Stimulated activated CD4-positive, alpha-beta T cell treated with anti-CD3 and anti-CD28 coated beads, TNF-alpha, amount 100 ng/mL, for 24 hours (primary cell): Measurements from ENCODE around the gene IGF2R.

Experiments used
- DNase-seq, 3 experiments: peaks; one replicate each; pipeline ENCODE4 v3.0.0-alpha.2; 2020; ENCODE audit warnings: low read depth in 3 of 3

IGF2R gene

DNA sequence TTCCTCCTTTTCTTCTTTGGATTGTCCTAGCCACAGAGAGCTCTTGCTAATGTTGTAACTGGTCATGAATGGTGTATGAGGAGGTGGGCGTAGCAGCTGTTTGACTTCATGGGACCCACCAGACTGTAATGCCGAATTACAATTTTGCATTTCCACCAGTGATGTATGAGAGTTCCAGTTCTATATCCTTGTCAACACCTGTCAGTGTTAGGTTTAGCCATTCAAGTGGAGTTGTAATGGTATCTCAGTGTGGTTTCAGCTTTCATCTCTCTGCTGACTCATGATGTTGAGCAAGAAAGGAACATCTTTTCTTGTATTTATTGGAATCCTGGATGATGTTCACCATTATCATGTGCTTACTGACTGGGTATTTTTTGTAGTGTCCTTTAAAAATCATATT is 5.1 kb downstream of the IGF2R start:
- no peak for DNase-seq

DNA sequence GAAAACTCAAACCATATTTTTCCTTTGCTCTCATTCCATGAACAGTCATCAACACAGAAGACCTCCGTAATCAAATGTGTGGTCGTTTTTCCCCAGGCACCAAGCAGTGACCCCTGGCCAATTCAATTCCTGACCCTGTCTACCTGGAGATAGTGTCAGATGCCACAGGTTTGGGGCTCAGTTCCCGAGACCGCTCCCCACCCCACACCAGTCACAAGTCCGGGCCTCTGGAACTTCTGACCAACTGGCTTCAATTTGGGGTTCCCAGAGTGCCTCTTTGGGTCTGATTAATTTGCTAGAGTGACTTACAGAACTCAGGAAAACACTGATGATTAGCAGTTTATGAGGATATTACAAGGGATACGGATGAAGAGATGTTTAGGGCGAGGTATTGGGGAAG is 6.0 kb downstream of the IGF2R start:
- DNase-seq, result no peak

DNA sequence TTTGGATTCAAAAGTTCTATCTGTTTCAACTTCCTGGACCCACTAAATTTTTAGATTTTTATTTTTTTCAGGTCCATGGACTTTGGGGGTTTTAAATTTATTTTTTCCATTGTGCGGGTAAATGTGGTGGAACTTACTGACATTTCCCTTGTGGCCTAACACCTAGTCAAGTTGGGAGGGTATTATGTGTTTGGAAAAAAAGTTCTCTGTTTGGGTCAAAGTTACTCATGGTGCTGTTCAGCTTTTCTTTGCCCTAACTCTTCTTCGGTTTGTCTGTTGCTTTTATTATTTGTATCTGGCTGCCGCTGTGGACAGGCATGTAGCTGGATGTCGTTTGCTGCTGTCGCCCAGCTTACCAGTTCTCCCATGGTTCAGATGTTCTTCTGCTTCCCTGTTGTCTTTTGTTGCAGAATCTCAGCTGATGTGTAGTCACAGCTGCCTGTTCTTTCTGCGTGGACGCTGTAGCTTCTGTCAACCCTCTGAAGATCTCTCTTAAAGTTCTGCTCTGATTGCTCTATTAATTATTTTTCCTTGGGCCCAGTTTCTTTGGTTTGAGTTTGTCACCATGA is 7.9 kb downstream of the IGF2R start:
- no peak for DNase-seq

DNA sequence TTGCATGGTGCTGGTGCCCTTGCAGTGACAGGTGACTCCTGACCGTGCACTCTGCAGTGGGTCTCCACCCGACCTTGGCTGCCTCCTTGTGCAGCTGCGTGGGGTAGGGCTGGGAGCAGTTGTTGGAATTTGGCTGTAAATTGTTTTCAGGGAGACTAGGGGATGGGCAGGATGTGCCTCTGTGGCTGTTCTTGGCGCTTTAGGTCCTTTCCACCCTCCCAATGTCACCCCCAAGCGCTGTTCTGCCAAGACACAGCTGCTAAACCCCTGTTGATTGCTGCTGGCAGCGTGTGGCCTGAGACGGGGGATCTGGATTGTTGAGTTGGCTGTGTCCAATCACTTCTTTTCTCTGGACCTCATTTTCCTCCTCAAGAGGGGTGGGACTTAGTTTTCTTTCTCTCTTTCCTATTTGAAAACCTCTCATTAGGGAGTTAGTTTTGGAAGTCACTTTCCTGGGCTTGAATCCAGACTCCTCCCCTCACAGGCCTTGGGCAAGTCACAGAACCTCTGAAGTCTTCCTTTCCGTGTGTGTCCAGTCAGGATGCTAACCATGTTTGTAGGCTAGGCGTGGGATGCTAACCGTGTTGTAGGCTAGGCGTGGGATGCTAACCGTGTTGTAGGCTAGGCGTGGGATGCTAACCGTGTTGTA is 8.5 kb downstream of the IGF2R start:
- no peak for DNase-seq

DNA sequence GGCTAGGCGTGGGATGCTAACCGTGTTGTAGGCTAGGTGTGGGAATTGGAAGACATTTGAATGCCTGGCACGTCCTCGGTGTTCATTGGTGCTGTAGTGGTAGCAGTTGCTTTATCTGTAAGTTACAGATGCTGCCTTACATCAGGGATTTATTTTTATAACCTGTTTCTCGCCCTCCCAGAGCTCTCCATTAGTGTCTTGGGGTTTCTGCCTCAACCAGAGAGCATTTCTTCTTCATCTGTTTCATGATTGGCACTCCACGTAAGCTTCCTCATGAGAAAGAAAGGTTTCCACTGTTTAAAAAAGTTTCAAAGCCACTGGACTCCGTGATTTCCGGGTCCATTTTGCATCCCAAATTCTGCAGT is 9.0 kb downstream of the IGF2R start:
- no peak for DNase-seq

DNA sequence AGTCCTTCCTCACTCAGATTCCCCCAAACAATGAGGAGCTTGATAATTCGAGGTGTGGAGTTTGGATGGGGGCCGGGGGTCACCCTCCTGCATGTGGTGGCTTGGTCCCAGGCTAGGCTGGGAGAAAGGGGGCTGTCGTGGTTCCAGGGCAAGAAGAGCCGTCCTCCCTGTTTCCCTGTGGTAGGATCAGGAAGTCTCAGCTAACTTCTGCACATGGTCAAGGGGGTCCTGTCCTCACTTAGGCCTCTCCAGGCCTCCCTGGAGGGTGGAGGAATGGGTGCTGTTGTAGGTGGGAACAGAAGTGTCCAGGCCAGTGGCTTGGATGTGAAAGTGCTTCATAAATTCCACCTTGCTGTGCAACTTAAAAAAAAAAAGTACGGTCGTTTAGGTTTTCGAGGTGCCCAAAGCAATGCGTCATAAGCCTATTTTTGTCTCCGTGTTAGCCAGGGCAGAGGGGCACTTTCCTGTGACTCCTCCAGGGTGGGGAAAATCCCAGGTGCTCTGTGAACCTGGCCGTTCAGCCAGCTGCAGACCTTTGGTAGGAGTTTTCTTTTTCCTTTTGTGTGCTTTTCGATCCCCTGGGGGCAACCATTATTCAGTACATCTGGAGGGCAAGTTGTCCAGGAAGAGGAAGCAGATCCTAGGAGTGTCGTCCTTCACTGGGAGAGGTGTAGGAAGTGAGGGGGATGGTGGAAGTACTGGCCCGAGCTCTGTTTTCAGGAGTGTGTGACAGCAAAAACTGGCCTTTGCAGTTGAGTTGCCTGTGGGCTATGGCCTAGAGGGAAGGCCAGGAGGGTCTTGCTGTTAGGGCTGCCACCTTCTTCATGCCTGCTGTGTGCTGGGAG is 9.6 kb downstream of the IGF2R start:
- peak in 1 of 3 experiments; percentile 48 for DNase-seq

DNA sequence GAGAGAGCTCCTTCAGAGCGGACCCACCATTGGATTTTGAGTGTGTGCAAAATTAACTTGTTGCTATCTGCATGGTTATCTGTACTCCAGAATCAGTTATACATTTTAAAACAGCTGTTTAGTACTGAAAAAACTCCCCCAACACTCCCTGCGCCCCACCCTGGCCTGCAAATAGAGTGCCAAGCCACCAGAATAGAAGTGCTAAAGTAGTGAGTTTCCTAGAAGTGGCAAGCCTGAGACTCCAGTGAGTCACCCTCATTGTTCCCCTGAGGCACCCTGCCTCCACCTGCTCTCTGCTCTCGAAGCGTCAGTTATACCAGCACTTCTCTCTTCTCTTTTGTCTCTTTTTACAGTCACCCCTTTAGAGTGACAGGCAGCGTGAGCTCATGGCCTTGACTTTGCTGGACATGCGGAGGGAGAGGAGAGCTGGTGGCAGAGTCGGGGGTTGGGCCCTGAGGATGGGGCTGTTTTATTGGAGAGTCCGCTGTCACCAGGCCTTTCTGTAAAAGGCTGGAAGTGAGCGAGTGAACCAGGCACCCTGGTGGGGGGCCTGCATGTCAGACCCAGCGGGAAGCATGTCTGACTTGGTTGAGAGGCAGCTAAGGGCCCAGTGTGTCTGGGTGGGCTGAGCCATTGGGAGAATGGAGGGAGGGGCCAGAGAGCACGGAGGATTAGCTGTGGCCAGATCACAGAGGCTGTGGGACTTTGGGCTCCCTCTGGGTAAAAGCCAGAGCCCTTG is 10.4 kb downstream of the IGF2R start:
- peak; percentile 42 to 66 (median 46) for DNase-seq

DNA sequence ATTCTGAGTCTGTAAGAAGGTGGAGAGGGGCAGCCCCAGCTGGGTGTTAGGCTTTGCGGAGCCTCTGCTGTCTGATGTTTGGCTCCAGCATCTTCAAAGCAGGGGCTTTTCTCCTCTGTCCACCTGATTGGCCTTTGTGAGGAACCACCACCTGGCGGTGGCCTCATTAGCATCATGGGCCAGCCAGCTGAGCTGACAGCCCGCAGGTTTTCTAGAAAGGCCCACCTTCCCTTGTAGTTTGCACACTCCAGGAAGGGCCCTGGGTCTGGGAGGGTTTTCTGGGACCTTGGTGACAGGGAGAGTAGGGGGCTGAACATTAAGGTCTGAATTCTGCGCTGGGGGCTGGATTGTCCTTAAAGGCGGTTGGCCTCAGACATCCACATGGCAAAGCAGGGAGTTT is 11.6 kb downstream of the IGF2R start:
- DNase-seq, result no peak

DNA sequence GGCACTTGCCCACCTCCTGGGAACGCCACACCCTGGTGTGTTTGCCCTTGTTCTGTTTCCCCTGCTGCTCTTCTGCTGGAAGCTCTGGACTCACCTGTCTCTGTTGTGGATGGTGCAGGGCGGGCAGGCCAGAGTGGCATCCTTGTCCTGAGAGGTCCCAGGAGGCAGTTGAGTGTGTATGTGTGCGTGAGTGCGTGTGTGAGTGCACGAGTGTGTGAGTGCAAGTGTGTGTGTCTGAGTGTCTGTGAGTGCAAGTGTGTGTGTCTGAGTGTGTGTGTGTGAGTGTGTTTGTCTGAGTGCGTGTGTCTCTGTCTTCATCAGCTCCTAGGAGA is 12.2 kb downstream of the IGF2R start:
- DNase-seq, result no peak

DNA sequence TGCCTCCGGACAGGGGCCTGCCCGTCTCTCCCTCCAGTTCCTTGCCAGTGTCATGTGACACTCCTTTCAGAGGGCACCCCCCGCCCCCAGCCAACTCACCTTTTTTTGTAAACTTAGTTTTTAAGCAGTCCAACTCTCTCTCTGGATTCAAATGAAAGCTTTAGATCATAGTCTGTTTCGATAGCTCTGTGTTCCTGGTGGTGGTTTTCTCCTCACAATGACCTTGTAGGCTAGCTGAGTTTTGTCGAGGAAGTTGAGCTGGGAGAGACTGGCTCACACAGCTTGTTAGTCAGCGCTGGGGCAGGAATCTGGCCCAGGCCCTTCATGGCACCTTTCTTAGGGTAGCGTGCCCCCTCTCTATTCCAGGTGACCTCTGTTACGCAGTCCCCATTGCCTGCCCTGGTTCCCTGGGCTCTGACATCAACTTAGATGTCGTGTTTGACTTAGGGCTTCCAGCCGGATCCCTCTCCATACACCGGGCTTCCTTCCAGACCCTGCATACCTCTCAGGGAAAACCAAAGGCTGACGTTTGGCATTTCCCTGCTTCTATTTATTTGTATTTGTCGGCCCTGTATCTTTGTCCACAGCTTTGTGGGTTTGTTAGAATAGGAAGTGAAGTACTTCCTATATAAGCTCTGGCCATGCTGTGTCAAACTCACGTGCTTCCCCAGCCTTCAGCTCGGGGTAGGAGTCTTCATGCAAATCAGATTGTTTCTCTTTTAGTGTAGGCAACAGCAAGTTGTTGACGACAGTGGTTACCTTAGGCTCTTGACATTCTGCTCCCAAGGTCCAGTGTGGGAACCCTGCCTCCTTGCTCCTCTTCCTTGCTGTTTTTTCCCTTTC is 12.7 kb downstream of the IGF2R start:
- DNase-seq, result peak in 1 of 3 experiments; percentile 36

DNA sequence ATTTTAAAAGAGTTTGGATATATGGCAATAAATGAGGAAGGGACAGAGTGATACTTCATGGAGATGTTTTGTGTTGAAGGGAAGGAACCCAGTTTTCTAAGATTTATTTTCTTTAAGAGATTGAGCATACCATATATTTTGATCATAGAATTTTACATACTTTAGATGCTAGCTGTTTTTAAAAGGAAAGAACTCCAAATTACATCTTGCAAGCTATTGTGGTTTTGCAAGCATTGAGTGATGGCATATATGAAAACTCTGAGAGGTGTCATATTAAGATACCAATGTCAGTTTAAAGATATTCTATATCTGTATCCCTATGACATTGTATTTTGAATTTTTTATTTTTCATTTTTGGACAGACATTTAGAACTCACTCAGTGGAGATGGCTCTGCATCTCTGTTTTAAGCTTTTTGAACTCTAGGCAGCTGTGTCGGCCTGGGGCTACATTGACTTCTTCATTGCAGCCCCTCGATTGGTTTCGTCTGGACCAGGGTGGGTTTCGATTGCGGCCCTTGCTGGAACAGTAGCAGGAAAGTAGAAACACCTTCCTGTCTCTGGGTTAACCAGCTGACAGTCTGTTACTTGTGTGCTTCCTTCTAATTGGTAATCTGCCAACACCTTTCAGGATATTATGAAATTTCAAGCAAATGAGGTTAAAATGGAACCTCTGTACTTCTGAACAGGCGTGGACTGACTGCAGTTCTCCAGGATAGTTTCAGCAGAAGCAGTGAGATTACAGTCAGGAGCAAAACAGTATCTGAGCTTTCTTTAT is 14.0 kb downstream of the IGF2R start:
- DNase-seq, result no peak

DNA sequence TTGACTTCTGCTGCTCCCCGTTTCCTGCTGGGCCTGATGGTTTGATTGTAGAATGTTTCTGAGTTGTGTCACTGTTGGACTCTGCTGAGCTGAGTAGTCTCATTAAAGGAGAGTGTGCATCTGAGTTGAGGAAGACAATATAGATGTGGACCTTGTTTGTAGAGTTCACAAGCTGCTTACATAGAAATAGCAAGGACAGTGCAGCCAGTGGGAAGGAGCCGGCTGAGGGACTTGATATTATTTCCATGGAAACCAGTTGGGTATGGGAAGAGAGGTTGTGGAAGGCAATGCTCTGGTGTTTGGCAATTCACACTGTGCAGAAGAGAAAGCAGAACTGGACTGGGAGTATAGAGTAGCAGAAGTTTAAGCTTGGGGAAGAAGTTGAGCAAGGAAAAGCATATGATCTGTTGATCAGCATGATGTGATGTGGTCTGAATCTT is 14.8 kb downstream of the IGF2R start:
- DNase-seq, result no peak

DNA sequence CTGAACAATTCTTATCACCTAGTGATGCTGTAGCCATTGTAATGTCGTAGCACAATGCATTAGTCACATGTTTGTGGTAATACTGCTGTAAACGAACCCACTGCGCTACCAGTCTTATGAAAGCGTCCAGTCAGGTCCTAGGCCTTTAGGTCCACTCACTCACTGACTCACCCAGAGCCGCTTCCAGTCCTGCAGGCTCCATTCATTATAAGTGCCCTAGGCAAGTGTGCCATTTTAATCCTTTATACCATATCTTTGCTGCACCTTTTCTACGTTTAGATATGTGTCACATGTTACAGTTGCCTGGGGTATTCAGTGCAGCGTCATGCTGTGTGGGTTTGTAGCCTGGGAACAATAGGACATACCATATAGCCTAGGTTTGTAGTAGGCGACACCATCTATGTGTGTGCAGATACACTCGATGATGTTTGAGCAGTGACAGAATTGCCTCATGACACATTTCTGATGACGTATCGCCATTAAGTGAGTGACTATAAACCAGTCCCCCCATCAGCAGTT is 15.4 kb downstream of the IGF2R start:
- no peak for DNase-seq

DNA sequence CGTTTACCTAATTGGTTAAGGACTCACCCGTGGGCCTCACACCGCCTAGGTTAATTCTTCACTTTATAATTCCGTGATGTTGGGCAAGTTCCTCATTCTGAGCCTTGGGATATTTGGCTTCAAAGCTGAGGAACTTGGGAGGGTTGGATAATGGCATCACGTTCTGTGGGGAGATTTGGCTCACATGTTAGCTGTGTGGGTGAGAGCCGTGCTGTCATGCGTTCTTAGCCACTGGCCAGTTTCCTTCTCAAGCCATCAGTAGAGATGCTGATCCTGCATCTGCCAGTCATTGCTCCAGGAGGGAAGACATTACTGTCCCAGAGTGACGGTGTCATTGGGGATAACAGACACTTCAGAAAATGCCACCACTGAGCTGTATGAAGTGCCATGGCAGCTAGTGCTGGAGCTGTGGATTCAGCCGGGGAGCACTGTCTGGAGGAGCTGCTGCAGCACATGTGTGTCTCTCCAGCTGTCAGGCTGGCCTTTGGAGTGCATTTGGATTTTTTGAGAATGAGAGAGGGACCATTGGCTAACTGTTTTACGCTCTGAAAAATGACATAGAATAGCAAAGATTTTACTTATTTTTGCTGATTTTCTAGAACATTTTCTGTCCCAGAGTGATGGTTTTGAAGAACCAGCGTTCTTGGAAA is 16.5 kb downstream of the IGF2R start:
- DNase-seq, result no peak

DNA sequence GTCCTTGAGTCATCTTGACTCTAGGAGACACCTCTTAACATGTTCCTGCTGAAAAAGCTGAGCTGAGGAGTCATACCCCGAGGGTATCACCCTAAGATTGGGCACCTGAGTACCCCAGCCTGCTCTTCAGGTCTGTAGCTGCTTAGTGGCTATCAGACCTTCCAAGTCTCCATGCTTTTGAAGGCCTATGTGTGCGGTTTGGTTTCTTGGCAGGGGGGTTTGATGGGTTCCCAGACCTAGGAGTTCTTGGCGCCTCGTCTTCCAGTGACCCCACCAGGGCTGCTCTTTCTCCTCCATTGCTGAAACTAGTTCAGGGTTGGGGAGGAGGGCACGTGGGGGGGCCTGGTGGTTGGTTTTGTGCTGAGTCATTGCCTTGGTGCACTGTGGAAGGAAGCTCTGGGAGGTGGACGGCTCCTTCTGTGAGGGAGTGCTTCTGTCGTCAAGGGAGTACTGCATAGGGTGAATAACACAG is 20.1 kb downstream of the IGF2R start:
- DNase-seq, result no peak

DNA sequence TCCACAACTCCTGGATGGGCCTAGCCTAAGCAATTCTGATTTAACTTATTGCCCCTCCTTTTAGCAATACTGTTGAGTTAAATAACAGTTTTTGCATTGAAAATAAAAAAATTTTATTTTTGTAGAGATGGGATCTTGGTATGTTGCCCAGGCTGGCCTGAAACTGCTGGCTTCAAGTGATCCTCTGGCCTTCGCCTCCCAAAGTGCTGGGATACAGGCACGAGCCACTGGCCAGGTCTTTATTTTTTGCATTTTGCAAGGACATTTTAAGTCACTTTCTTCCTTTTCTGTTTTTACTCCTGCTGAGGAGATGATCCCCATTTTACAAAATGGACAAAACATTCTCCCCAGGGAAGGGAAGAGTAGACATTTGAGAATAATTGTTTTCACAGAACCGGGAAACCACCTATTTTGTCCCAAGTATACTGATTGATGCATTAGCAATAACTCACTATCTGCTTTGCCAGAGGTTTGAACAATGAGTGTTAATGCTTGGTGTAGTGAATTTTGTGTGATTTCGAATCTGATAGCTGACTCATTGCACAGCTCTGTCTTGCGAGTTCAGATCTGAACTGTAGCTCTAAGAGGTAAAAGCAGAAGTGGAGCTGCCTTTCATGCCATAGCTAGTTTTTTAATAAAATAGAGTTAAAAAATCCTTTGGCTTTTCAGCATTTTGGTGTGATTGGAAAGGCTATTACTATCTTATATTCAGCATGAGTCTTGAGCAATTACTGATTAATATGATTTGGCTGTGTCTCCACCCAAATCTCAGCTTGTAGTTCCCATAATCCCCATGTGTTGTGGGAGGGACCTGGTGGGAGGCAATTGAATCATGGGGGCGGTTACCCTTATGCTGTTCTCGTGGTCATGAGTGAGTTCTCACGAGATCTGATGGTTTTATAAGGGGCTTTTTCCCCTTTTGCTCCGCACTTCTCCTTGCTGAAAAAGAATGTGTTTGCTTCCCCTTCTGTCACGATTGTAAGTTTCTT is 20.9 kb downstream of the IGF2R start:
- DNase-seq, result no peak

DNA sequence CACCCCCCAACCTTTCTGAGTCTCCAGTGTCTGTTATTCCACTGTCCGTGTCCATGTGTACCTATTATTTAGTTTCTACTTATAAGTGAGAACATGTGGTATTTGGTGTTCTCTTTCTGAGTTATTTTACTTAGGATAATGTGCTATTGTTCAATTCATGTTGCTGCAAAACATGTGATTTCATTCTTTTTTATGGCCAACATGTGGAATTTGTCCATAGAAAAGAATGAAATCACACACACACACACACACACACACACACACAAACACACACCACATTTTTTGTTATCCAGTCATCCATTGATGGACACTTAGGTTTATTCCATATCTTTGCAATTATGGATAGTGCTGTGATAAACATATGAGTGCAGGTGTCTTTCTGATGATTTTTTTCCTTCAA is 23.5 kb downstream of the IGF2R start:
- no peak for DNase-seq

DNA sequence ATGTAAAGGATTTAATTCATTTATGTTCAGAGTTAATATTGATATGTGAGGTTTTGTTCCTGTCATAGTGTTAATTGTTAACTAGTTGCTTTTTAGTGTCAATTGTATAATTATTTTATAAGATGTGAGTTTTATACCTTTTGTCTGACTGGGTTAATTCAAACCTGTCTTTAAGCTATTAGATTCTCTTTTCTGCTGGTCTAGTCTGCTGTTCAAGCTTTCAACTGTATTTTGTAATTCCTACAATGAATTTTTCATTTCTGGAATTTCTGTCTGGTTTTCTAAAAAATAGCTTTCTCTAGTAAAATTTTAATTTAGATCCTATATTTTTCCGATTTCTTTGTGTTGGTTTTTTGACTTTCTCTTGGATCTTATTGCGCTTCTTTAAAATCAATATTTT is 26.5 kb downstream of the IGF2R start:
- no peak for DNase-seq
